IMR-90 (cell line): Measurements from ENCODE around the gene ABHD10. TPM values are rescaled to one million over a fixed set of nuclear protein-coding genes. Genes with fewer than 3 reads are reported as not detected.

ENCODE experiments used
- ATAC-seq: fragments of 200-7000 bp; cut with Tn5 transposase; 2 replicates; pipeline ENCODE4 v1.9.1; 2020; ENCODE audit warnings: low read depth, mild to moderate bottlenecking, moderate library complexity
- BruUV-seq: library from RNA; stranded (reverse); fragments of 400-500 nt; replicated peaks from 2 replicates; lab custom pipeline; 2021; lab: Mats Ljungman, UMichigan
- CTCF ChIA-PET: fragments of 300-600 bp; formaldehyde crosslinking; extraction: SDS; loops from one replicate; lab custom pipeline; 2021; ENCODE audit warnings: antibody characterized with exemption; lab: Yijun Ruan, JAX
- POLR2A ChIA-PET: fragments of 300-600 bp; sonication (Branson Sonifier 250); formaldehyde crosslinking; loops from one replicate; lab custom pipeline; 2022; ENCODE audit warnings: antibody characterized with exemption; ENCODE audit not compliant: unreplicated experiment; lab: Charles Lee
- DNase-seq: peaks from one replicate; pipeline ENCODE4 v3.0.0; 2013
- H2AFZ ChIP-seq: replicated peaks from 2 replicates; pipeline ENCODE3; 2013; ENCODE audit warnings: low read length, mild to moderate bottlenecking; ENCODE audit not compliant: poor library complexity
- H2AK5ac ChIP-seq: 2 replicates; pipeline ENCODE4 v1.6.1; 2013; ENCODE audit warnings: low read depth, low read length, inconsistent platforms
- H2AK9ac ChIP-seq: replicated peaks from 2 replicates; pipeline ENCODE3; 2013; ENCODE audit warnings: mild to moderate bottlenecking, low read depth, low read length, moderate library complexity; ENCODE audit not compliant: poor library complexity
- H2BK120ac ChIP-seq: 2 replicates; pipeline ENCODE4 v1.6.1; 2013; ENCODE audit warnings: low read depth, low read length, inconsistent platforms
- H2BK15ac ChIP-seq: 3 replicates; pipeline ENCODE4 v1.6.1; 2013; ENCODE audit warnings: low read depth, low read length, inconsistent platforms
- H2BK20ac ChIP-seq: 2 replicates; pipeline ENCODE4 v1.6.1; 2013; ENCODE audit warnings: low read depth, mild to moderate bottlenecking, inconsistent platforms, low read length, moderate library complexity
- H2BK5ac ChIP-seq: 2 replicates; pipeline ENCODE4 v1.6.1; 2013; ENCODE audit warnings: mild to moderate bottlenecking, low read depth, low read length, inconsistent platforms; ENCODE audit not compliant: poor library complexity, severe bottlenecking
- H3K14ac ChIP-seq: replicated peaks from 2 replicates; pipeline ENCODE4 v1.6.1; 2013; ENCODE audit warnings: low read depth, low read length, inconsistent platforms
- H3K18ac ChIP-seq: 2 replicates; pipeline ENCODE4 v1.6.1; 2013; ENCODE audit warnings: low read depth, low read length, control low read depth
- H3K23ac ChIP-seq: 2 replicates; pipeline ENCODE4 v1.6.1; 2013; ENCODE audit warnings: low read depth, low read length, inconsistent platforms
- H3K27ac ChIP-seq: 2 replicates; pipeline ENCODE4 v1.5.1; 2013; ENCODE audit warnings: mild to moderate bottlenecking, control low read depth, low read length; ENCODE audit not compliant: insufficient read depth
- H3K27me3 ChIP-seq: 2 replicates; pipeline ENCODE4 v1.6.1; 2013; ENCODE audit warnings: low read length; ENCODE audit not compliant: control insufficient read depth, insufficient read depth
- H3K36me3 ChIP-seq: 2 replicates; pipeline ENCODE4 v1.6.1; 2013; ENCODE audit warnings: low read length, mixed read lengths; ENCODE audit not compliant: control insufficient read depth, insufficient read depth
- H3K4ac ChIP-seq: 2 replicates; pipeline ENCODE4 v1.6.1; 2013; ENCODE audit warnings: low read depth, low read length, inconsistent platforms
- H3K4me1 ChIP-seq: 2 replicates; pipeline ENCODE4 v1.6.1; 2013; ENCODE audit warnings: low read length, mixed read lengths; ENCODE audit not compliant: control insufficient read depth, insufficient read depth
- H3K4me2 ChIP-seq: 2 replicates; pipeline ENCODE4 v1.6.1; 2013; ENCODE audit warnings: low read depth, mild to moderate bottlenecking, control low read depth, low read length, moderate library complexity
- H3K4me3 ChIP-seq: 2 replicates; pipeline ENCODE4 v1.5.1; 2013; ENCODE audit warnings: low read depth, mild to moderate bottlenecking, control low read depth, low read length, moderate library complexity; ENCODE audit not compliant: insufficient read depth
- H3K56ac ChIP-seq: 2 replicates; pipeline ENCODE4 v1.6.1; 2013; ENCODE audit warnings: low read length, inconsistent platforms; ENCODE audit not compliant: insufficient read depth; ENCODE audit errors: extremely low read depth
- H3K79me1 ChIP-seq, 2 experiments: 2 replicates each; pipeline ENCODE4 v1.6.1; 2013; ENCODE audit warnings: low read length in 2 of 2, inconsistent platforms in 1 of 2, low read depth in 1 of 2
- H3K9ac ChIP-seq: 2 replicates; pipeline ENCODE4 v1.6.1; 2013; ENCODE audit warnings: low read depth, low read length, control low read depth
- H3K9me1 ChIP-seq: 2 replicates; pipeline ENCODE4 v1.6.1; 2013; ENCODE audit warnings: low read length, inconsistent platforms; ENCODE audit not compliant: insufficient read depth
- H3K9me3 ChIP-seq: 2 replicates; pipeline ENCODE4 v1.6.1; 2013; ENCODE audit warnings: low read length; ENCODE audit not compliant: control insufficient read depth, insufficient read depth
- H4K20me1 ChIP-seq: 2 replicates; pipeline ENCODE4 v1.6.1; 2013; ENCODE audit warnings: low read length, inconsistent platforms; ENCODE audit not compliant: insufficient read depth
- H4K5ac ChIP-seq: 2 replicates; pipeline ENCODE4 v1.6.1; 2013; ENCODE audit warnings: mild to moderate bottlenecking, low read depth, low read length, control low read depth
- H4K8ac ChIP-seq, 2 experiments: 2 replicates each; pipeline ENCODE4 v1.6.1; 2013; ENCODE audit warnings: low read depth in 2 of 2, low read length in 2 of 2, control low read depth in 1 of 2, inconsistent platforms in 1 of 2
- H4K91ac ChIP-seq: 2 replicates; pipeline ENCODE4 v1.6.1; 2013; ENCODE audit warnings: low read depth, low read length, inconsistent platforms; ENCODE audit not compliant: insufficient read depth
- BHLHE40 ChIP-seq: fragments of 150-350 bp; IDR thresholded peaks from 2 replicates; pipeline ENCODE4 v1.6.1; 2016; ENCODE audit warnings: mild to moderate bottlenecking, low read depth, low read length
- CEBPB ChIP-seq: IDR thresholded peaks from 2 replicates; pipeline ENCODE4 v1.6.1; 2012; ENCODE audit warnings: low read depth, low read length, improper control_type of control experiment
- CHD1 ChIP-seq: IDR thresholded peaks from 2 replicates; pipeline ENCODE4 v1.6.1; 2012; ENCODE audit warnings: low read depth, low read length, improper control_type of control experiment
- CTCF ChIP-seq: conservative IDR thresholded peaks from 2 replicates; pipeline ENCODE4 v1.5.1; 2012; ENCODE audit warnings: mild to moderate bottlenecking, low read depth, low read length, improper control_type of control experiment
- ELK1 ChIP-seq: fragments of 150-350 bp; IDR thresholded peaks from 2 replicates; pipeline ENCODE4 v1.6.1; 2016; ENCODE audit warnings: low read depth, mild to moderate bottlenecking, low read length, moderate library complexity, borderline replicate concordance
- FOS ChIP-seq: fragments of 150-350 bp; IDR thresholded peaks from 2 replicates; pipeline ENCODE4 v1.6.1; 2016; ENCODE audit warnings: low read depth, low read length
- MAFK ChIP-seq: IDR thresholded peaks from 2 replicates; pipeline ENCODE4 v1.6.1; 2012; ENCODE audit warnings: low read depth, low read length, improper control_type of control experiment
- MAZ ChIP-seq: IDR thresholded peaks from 2 replicates; pipeline ENCODE4 v1.6.1; 2012; ENCODE audit warnings: low read depth, mild to moderate bottlenecking, low read length, improper control_type of control experiment, moderate library complexity, borderline replicate concordance
- MXI1 ChIP-seq: IDR thresholded peaks from 2 replicates; pipeline ENCODE4 v1.6.1; 2012; ENCODE audit warnings: low read depth, mild to moderate bottlenecking, low read length, moderate library complexity, borderline replicate concordance
- NFE2L2 ChIP-seq: fragments of 150-350 bp; IDR thresholded peaks from 2 replicates; pipeline ENCODE4 v1.6.1; 2016; ENCODE audit warnings: low read depth, mild to moderate bottlenecking, low read length
- POLR2A ChIP-seq: IDR thresholded peaks from 2 replicates; pipeline ENCODE4 v1.6.1; 2012; ENCODE audit warnings: mild to moderate bottlenecking, low read depth, low read length
- RAD21 ChIP-seq: IDR thresholded peaks from 2 replicates; pipeline ENCODE4 v1.6.1; 2012; ENCODE audit warnings: low read length, improper control_type of control experiment
- RCOR1 ChIP-seq: IDR thresholded peaks from 2 replicates; pipeline ENCODE4 v1.6.1; 2012; ENCODE audit warnings: mild to moderate bottlenecking, low read length, improper control_type of control experiment; ENCODE audit not compliant: insufficient replicate concordance
- RFX5 ChIP-seq: IDR thresholded peaks from 2 replicates; pipeline ENCODE4 v1.8.0; 2012; ENCODE audit warnings: low read depth, mild to moderate bottlenecking, low read length, moderate library complexity
- SMC3 ChIP-seq: fragments of 150-350 bp; IDR thresholded peaks from 2 replicates; pipeline ENCODE4 v1.6.1; 2016; ENCODE audit warnings: low read depth, mild to moderate bottlenecking, antibody characterized with exemption, low read length, moderate library complexity
- USF2 ChIP-seq: fragments of 150-350 bp; IDR thresholded peaks from 2 replicates; pipeline ENCODE4 v1.6.1; 2017; ENCODE audit warnings: mild to moderate bottlenecking, antibody characterized with exemption, low read length, low read depth
- WGBS, 2 experiments: methylation state at CpG; one replicate each; pipeline versions ENCODE4 v1.1.5 to v1.1.7; 2013; ENCODE audit warnings: missing lambda C conversion rate in 2 of 2; ENCODE audit not compliant: insufficient read length in 1 of 2; ENCODE audit errors: extremely low coverage in 2 of 2; 5-methylcytosine and 5-hydroxymethylcytosine counted together
- dilution Hi-C: fragments of 300-500 bp; cut with HindIII; formaldehyde crosslinking; loops from one replicate; pipeline ENCODE4 v1.14.3; 2018; ENCODE audit warnings: low sequenced_read_pairs; ENCODE audit not compliant: unreplicated experiment
- in situ Hi-C: fragments of 300-500 bp; cut with MboI; formaldehyde crosslinking; loops from 3 replicates; pipeline ENCODE4 v1.14.3; 2019; ENCODE audit warnings: low sequenced_read_pairs, inconsistent platforms, mixed read lengths
- intact Hi-C: fragments of 100-400 bp; cut with micrococcal nuclease; formaldehyde crosslinking; loops from 2 replicates; pipeline ENCODE4 v1.10.0; 2022
- polyA plus RNA-seq, 3 experiments: library from polyadenylated mRNA; depleted of rRNA; stranded (reverse); fragments of >200 nt; gene quantifications; 2 replicates each; pipeline ENCODE4 v1.2.3, GENCODE V29; 2012; ENCODE audit warnings: low replicate concordance in 1 of 3
- total RNA-seq: library from RNA; depleted of rRNA; stranded (reverse); fragments of >200 nt; gene quantifications from 2 replicates; pipeline ENCODE4 v1.2.3, GENCODE V29; 2012

Gene ABHD10
- total and polyA plus RNA-seq, 2 of the 4 experiments (the other 2 are of a cell fraction) = 24.7 to 57.2 TPM

GRCh38 chr3:112004187-112004586 lies 25.4 kb downstream of the ABHD10 start:
- Histone ChIP-seq H3K4ac (no peak overlapping the region), H3K27me3 (no peaks in the 10 kb centered on the region; the same call in 1 of the 2 replicates), H2BK20ac (no peak overlapping the region), H4K91ac (no peak overlapping the region), H3K27ac (no peak overlapping the region), H3K4me1 (peaks cover 8% of the 10 kb centered on the region), H3K36me3 (no peaks in the 10 kb centered on the region), H3K18ac (no peak overlapping the region), H3K9me3 (no peaks in the 10 kb centered on the region), H3K4me2 (no peak overlapping the region), H3K23ac (no peak overlapping the region), H3K14ac (no peak overlapping the region), H2BK120ac (no peak overlapping the region), H2BK5ac (no peak overlapping the region), H4K8ac (no peak overlapping the region), H3K56ac (no peak overlapping the region), H4K5ac (no peak overlapping the region), H3K9me1 (peaks cover 6% of the 10 kb centered on the region), H4K20me1 (no peaks in the 10 kb centered on the region), H2AK9ac (no peak overlapping the region), H3K9ac (no peak overlapping the region), H2BK15ac (no peak overlapping the region), H2AFZ (no peak overlapping the region), H2AK5ac (no peak overlapping the region; the same call in 1 of the 2 replicates), H3K4me3 (no peak overlapping the region), H3K79me1 (no peaks in the 10 kb centered on the region)
- in situ Hi-C loops (no loop called here), intact Hi-C loops (no loop called here), dilution Hi-C loops (no loop called here)
- CTCF ChIA-PET = interaction anchor here (0.6 kb wide), 1 partner anchor 38 kb away, joined by 4 read pairs; no protein-coding TSS in a partner anchor
- DNase-seq (no peak), ATAC-seq (no peak)
- POLR2A ChIA-PET = no interaction called here
- WGBS, 2 experiments = no CpG with 5 or more reads among the region's 2 CpGs
- TF ChIP-seq ELK1 (no peak), BHLHE40 (no peak), RCOR1 (no peak), CTCF (no peak), MAFK (no peak), SMC3 (no peak), FOS (no peak), CEBPB (no peak), CHD1 (no peak), POLR2A (no peak), RFX5 (no peak), RAD21 (no peak), MAZ (no peak), USF2 (no peak), NFE2L2 (no peak), MXI1 (no peak)
- BruUV-seq = no TSS peak
